Mesodermal cell (in vitro differentiated cells): ENCODE data around the gene STRN3.

Experiments used
- H3K27ac ChIP-seq: 2 replicates; pipeline ENCODE4 v1.7.0; 2013; ENCODE audit warnings: mild to moderate bottlenecking, low read depth, low read length, moderate library complexity; ENCODE audit not compliant: severe bottlenecking
- H3K36me3 ChIP-seq: 2 replicates; pipeline ENCODE4 v1.7.1; 2013; ENCODE audit warnings: mild to moderate bottlenecking, low read length, moderate library complexity; ENCODE audit not compliant: control insufficient read depth, insufficient read depth
- H3K4me1 ChIP-seq: one replicate; pipeline ENCODE4 v1.7.1; 2013; ENCODE audit warnings: mild to moderate bottlenecking, low read length; ENCODE audit not compliant: insufficient read depth, control insufficient read depth, poor library complexity, severe bottlenecking
- H3K4me3 ChIP-seq: 2 replicates; pipeline ENCODE4 v1.7.0; 2013; ENCODE audit warnings: low read length, control low read depth, mild to moderate bottlenecking; ENCODE audit not compliant: insufficient read depth, poor library complexity, severe bottlenecking; ENCODE audit errors: extremely low read depth
- H3K9me3 ChIP-seq: 2 replicates; pipeline ENCODE4 v1.7.1; 2013; ENCODE audit warnings: mild to moderate bottlenecking, low read length, moderate library complexity; ENCODE audit not compliant: control insufficient read depth
- WGBS, 2 experiments: methylation state at CpG; one replicate each; pipeline ENCODE4 v1.1.5; 2013; ENCODE audit warnings: missing lambda C conversion rate in 2 of 2; ENCODE audit not compliant: insufficient coverage in 2 of 2; 5-methylcytosine and 5-hydroxymethylcytosine counted together

STRN3 gene

GRCh38 chr14:30884901-30885300, 141.3 kb downstream of the STRN3 start:
- H3K9me3 ChIP-seq: no peaks in the 10 kb centered on the region
- H3K27ac ChIP-seq: no peak overlapping the region
- H3K4me3 ChIP-seq: no peak overlapping the region
- no peaks in the 10 kb centered on the region for H3K4me1 ChIP-seq
- H3K36me3 ChIP-seq: peaks cover 3% of the 10 kb centered on the region
- 76 to 94% methylated on average over 2 of the region's 3 CpGs for WGBS, 2 experiments

- H3K9me3 ChIP-seq: no peaks in the 10 kb centered on the region
- 90 to 98% methylated on average over 5 of the region's 6 CpGs for WGBS, 2 experiments
- H3K27ac ChIP-seq: no peak overlapping the region
- peaks cover 3% of the 10 kb centered on the region for H3K36me3 ChIP-seq
- H3K4me1 ChIP-seq: no peaks in the 10 kb centered on the region
- no peak overlapping the region for H3K4me3 ChIP-seq
These were observed 142.5 kb downstream of the STRN3 start for GRCh38 chr14:30883508-30884294.

- 100% methylated on average over 1 of the region's 1 CpG for WGBS, 2 experiments
These were observed 143.7 kb downstream of the STRN3 start for GRCh38 chr14:30882431-30882830.

DNA sequence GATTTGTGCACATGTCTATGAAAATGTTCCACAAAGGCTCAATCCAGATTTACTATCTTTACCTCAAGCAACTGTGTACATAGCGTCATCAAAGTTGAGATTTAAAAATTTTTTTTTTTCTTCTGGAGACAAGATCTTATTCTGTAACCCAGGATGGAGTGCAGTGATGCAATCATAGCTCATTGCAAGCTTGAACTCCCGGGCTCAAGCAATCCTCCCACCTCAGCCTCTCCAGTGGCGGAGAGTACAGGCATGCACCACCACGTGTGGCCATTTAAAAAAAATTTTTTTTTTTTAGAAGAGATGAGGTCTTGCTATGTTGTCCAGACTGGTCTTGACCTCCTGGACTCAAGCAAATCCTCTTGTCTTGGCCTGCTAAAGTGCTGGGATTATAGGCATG, 149.5 kb downstream of the STRN3 start:
- WGBS, 2 experiments: 0% methylated on average over 1 of the region's 4 CpGs; no CpG with 5 or more reads in 1 of the 2 experiments
- Histone ChIP-seq H3K4me3 (no peak overlapping the region), H3K27ac (no peak overlapping the region), H3K4me1 (no peaks in the 10 kb centered on the region), H3K9me3 (no peaks in the 10 kb centered on the region), H3K36me3 (no peaks in the 10 kb centered on the region)

More at GRCh38 chr14:30882431-30882830, 143.7 kb downstream of the STRN3 start:
- Histone ChIP-seq H3K36me3 (peaks cover 3% of the 10 kb centered on the region), H3K4me1 (no peaks in the 10 kb centered on the region), H3K27ac (no peak overlapping the region), H3K4me3 (no peak overlapping the region), H3K9me3 (no peaks in the 10 kb centered on the region)

- H3K4me3 ChIP-seq: peak overlapping the region; percentile 53
- H3K27ac ChIP-seq: no peak overlapping the region
- no peaks in the 10 kb centered on the region for H3K9me3 ChIP-seq
- no peaks in the 10 kb centered on the region for H3K4me1 ChIP-seq
- H3K36me3 ChIP-seq: no peaks in the 10 kb centered on the region
- 32 to 42% methylated on average over 6 to 9 of the region's 9 CpGs for WGBS, 2 experiments
These were observed 150.5 kb downstream of the STRN3 start for GRCh38 chr14:30875788-30876053.

DNA sequence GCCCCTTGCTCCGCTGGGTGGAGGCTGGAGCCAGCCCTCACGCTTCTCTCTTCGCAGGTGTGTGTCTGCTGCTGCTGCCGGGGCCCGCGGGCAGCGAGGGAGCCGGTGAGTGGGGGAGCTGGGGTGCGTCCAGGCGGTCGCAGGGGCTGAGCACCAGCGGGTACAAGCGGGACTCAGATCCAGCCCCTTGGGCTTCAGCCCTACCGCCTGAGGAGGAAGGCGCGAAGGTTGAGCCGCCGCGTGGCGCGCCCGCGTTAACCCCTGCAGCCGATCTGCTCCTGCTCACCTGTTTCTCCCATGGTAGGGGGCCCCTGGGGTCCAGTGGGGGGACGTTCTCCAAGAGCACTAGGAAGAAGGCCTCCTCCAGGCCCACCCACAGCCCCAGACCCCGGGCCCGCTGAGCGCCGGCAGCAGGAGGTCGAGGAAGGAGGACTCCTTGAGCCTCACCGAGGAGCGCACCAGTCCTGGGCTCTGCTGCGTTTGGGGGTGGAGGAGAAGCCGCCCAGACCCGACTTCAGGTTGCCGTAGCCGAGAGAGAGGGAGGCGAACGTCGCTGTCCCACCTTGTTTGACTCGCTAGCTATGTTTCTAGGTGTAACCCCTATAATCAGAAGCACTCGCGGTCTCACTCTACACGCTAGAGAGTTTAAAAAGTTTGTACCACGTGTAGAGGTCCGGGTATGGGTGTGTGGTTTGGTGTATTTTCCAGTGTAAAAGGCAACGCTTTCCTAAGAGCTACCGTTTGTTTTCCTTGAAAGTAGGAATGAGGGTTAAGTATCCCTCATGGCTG, 151.0 kb downstream of the STRN3 start:
- no peaks in the 10 kb centered on the region for H3K9me3 ChIP-seq
- no peak overlapping the region for H3K27ac ChIP-seq
- H3K4me3 ChIP-seq: peak overlapping the region; percentile 53
- H3K36me3 ChIP-seq: no peaks in the 10 kb centered on the region
- no peaks in the 10 kb centered on the region for H3K4me1 ChIP-seq
- 3 to 11% methylated on average over 33 of the region's 48 CpGs for WGBS, 2 experiments

- WGBS, 2 experiments: 4% methylated on average over 73 to 84 of the region's 99 CpGs
These were observed 151.8 kb downstream of the STRN3 start, which contains the start of gene COCH for GRCh38 chr14:30874120-30874998. Gene COCH, plus strand, starts transcription at chr14:30874559. Its CDS starts 380 bp downstream, at chr14:30874939.

GRCh38 chr14:30873308-30874119, 152.7 kb downstream of the STRN3 start:
- 71 to 78% methylated on average over 12 to 18 of the region's 20 CpGs for WGBS, 2 experiments
- Histone ChIP-seq H3K4me3 (peak overlapping the region; percentile 53), H3K36me3 (no peaks in the 10 kb centered on the region), H3K4me1 (no peaks in the 10 kb centered on the region), H3K27ac (no peak overlapping the region), H3K9me3 (no peaks in the 10 kb centered on the region)

More at GRCh38 chr14:30874120-30874998, 151.8 kb downstream of the STRN3 start, which contains the start of gene COCH:
- Histone ChIP-seq H3K4me3 (peak within 1 kb of the TSS; percentile 53), H3K27ac (no peak within 1 kb of the TSS), H3K36me3 (no peaks in the 10 kb centered on the region), H3K4me1 (no peaks in the 10 kb centered on the region), H3K9me3 (no peaks in the 10 kb centered on the region)

- Histone ChIP-seq H3K4me3 (no peak overlapping the region), H3K4me1 (no peaks in the 10 kb centered on the region), H3K9me3 (no peaks in the 10 kb centered on the region), H3K27ac (no peak overlapping the region), H3K36me3 (no peaks in the 10 kb centered on the region)
- 29% methylated on average over 1 of the region's 1 CpG; no CpG with 5 or more reads in 1 of the 2 experiments for WGBS, 2 experiments
These were observed 153.6 kb downstream of the STRN3 start for GRCh38 chr14:30872602-30873001.
